Measurements from ENCODE around the gene FAM174C.

DNA sequence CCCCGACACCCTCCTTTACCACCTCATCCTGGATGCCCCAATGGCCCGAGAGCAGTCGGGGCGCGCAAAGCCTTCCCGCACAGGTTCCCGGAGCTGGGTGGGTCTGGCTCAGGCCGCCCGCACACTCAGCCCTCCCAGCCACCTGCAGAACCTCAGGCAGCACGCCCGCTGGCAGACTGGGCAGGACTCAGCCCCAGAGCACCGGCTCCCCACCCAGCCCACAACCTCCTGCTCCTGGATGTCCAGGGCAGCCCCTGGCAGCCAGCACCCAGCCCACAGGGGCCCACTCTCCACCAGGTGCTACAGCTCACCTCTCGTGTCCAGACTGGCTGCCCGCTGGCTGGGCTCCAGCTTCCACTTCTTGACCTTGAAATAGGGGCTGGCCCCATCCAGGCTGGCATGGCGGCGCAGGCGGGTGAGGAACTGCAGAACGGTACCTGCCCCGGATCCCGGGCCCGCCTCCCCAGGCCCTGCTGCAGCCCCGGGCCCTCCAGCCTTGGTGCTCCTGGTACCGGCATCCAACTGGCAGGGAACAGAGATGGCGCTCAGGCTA is 42.1 kb upstream of the FAM174C start:
- TF ChIP-seq, protein P1, sequence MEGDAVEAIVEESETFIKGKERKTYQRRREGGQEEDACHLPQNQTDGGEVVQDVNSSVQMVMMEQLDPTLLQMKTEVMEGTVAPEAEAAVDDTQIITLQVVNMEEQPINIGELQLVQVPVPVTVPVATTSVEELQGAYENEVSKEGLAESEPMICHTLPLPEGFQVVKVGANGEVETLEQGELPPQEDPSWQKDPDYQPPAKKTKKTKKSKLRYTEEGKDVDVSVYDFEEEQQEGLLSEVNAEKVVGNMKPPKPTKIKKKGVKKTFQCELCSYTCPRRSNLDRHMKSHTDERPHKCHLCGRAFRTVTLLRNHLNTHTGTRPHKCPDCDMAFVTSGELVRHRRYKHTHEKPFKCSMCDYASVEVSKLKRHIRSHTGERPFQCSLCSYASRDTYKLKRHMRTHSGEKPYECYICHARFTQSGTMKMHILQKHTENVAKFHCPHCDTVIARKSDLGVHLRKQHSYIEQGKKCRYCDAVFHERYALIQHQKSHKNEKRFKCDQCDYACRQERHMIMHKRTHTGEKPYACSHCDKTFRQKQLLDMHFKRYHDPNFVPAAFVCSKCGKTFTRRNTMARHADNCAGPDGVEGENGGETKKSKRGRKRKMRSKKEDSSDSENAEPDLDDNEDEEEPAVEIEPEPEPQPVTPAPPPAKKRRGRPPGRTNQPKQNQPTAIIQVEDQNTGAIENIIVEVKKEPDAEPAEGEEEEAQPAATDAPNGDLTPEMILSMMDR (IDR thresholded peaks at IDR 0.05; ENCODE audit: insufficient read depth, low read length, poor library complexity, severe bottlenecking): no peak
- TF ChIP-seq EZH2phosphoT487 (conservative IDR thresholded peaks at IDR 0.05; ENCODE audit: low read length): no peak
